Hypothalamus (tissue), 51 donors: ENCODE data around the gene TSPAN1.

Source experiments
- DNase-seq, 51 donors: peaks; one replicate each; lab custom pipeline; 2025; lab: John Stamatoyannopoulos, UW

TSPAN1 gene

DNA sequence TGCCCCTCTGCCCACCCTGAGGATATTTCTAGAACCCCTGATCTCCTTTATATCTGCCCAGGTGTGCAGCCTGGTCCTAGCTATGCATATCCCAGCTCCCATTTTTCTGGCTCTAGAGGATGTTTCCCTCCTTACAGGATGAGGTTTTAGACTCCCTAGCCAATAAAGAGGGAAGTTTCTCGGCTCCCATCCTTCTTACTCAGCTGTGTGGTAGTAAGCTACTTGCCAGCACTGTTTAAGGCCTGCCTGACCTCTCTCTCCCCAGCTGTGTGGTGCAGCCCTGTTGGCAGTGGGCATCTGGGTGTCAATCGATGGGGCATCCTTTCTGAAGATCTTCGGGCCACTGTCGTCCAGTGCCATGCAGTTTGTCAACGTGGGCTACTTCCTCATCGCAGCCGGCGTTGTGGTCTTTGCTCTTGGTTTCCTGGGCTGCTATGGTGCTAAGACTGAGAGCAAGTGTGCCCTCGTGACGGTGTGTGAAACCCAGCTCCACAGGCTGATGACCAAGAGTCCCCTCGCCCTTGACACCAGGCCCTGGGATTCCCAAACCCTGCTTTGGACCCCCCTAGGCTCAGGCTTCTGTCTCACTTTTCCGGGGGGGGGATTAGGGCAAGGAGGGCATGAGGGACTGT lies 9.2 kb downstream of the TSPAN1 start:
- DNase-seq: peak in 2 of 51 donors; percentile 3 to 11

DNA sequence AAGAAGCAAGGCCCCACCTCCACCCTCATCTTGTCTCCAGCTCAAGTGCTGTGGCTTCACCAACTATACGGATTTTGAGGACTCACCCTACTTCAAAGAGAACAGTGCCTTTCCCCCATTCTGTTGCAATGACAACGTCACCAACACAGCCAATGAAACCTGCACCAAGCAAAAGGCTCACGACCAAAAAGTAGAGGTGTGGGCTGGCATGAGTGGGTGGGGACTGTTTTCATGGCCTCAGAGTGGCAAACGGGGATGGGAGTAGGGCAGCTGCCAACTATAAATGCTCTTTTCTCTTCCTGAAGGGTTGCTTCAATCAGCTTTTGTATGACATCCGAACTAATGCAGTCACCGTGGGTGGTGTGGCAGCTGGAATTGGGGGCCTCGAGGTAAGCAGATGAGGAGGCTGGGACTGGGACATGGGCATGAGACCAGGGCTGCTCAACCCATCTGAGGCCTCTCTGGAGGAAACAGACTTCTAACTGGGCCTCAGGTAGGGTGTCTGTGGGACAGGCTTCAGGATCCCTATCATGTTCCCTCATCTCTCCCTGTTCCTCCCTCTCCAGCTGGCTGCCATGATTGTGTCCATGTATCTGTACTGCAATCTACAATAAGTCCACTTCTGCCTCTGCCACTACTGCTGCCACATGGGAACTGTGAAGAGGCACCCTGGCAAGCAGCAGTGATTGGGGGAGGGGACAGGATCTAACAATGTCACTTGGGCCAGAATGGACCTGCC lies 10.2 kb downstream of the TSPAN1 start:
- DNase-seq: no peak

DNA sequence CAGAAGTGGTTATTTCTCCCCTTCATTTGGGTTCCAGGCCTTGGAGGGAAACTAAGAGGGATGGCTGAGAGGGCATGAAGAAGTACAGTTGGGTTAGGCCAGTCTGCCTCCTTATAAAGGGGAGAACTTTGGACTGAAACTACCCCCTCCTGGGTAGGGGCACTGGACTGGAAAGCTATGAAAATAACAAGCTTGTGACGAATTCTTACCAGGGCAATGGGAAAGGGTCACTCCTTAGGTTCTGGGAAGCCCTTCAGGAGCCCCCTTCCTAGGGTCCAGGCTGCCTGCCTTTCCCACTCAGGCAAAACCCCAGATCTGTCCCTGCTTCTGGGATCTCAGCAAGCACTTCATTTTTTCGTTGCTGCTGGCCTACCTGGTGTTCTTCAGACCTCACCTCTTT lies 11.2 kb downstream of the TSPAN1 start:
- no peak for DNase-seq

DNA sequence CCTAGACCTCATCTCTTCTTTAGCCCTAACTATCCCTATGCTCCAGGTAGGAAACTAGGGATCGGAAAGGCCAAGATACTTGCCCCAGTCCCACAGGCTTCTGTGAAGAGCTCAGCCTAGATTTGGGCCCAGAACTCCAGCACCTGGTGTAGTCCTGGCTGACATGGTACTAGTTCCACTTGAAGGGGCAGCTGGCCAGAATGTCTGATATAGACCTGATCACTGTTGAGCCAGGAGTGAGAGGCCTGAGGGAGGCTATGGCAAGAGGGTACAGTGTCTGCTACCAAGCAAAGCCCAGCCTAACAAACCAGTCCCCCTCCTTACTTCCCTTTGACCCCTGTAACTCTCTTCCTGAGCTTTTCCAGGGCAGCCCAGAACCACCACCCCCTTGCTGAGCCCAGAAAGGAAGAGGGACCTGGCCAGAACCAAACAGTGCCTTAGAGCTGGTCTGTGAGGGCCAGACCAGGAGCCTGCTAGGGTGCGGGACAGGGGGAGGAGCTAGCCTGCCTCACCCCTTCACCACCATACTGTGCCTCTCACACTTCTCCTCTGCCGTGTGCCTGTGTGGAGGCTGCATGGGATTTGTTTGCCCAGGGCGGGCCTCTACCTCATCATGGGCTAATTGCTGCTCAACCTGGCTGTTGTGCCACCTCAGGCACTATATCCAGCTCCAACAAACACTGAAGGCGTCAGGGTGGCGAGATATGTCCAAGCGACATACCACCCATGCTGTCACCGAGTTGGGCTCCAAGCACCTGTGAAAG lies 12.4 kb downstream of the TSPAN1 start:
- DNase-seq: no peak

DNA sequence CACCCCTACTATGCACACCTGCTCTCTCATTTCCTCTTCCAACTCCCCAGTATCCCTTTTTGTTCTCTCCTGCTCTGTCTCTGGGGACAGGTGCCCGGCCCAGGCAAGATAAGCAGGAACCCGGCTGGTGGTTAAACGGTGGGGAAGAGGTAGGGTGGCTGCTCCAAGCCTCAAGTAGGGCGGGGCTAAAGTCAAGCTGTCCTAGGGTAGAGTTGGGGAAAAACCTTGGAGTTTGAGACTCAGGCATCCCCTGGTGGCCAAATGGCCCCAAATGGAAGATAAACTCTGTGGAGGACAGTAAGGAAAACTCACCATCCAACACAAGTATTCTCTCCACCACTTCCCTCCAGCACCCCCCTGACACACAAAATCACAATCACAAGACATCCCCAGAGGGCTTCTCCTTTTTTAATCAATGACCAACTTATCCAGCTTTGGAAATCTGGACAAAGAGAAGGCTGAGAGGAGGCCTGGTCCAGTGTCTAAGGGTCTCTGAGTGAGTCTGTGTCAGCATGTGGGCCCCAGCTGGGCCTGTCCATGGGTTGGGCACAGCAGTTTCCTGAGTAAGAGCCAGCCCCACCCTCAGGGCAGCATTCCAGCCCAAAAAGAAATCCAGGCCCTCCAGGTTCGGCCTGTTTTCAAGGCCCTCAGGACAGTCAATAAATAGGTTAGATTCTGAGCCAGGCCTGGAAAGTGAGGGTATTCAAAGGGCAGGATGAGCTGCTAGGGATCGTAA lies 13.6 kb downstream of the TSPAN1 start:
- no peak for DNase-seq

DNA sequence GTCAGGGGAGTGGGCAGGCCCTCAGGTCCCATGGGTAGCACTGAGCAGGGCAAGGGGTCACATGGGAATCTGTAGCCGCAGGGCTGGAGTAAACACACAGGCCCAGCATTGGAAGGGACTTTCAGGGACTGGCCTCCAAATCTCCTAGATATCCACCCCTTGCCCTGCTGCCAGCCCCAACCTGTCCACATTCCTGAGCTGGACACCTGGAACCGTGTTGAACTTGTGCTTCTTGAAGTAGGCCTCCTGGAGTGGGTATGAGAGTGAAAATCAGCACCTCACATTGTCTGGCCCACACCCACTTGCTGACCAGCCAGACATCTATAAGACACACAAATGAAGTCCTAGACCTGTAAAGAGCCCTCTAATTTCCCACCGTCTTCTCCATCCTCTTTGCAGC lies 15.7 kb downstream of the TSPAN1 start:
- DNase-seq: no peak

DNA sequence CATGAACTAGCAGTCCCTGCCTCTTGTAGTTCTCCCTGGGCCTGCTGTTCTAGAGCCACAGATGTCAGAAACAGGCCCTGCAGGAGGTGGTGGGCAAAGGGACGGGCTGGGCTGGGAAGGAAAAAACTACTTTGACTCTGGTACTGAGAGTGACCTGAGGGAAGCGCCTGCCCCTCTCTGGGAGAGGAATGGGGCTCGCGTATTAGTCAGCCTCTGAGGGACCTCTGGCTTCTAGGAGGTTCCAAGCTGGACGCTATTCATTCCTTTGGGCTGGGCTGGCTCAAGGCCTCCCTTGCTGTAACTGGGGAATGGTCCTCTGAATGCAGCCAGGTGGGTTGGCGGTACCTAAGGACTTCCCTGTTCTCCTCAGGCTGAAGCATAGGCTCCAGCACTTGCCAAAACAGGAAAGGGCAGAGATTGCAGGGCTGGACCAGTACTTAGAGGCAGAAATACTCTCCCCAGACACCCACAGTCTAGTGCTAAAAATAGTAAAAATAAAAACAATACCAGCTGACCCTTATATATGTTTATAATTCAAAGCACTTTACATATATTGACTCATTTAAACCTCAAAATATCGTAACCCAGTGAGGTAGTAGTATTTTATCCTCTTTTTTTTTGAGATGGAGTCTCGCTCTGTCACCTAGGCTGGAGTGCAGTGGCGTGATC lies 16.3 kb downstream of the TSPAN1 start:
- DNase-seq: no peak

DNA sequence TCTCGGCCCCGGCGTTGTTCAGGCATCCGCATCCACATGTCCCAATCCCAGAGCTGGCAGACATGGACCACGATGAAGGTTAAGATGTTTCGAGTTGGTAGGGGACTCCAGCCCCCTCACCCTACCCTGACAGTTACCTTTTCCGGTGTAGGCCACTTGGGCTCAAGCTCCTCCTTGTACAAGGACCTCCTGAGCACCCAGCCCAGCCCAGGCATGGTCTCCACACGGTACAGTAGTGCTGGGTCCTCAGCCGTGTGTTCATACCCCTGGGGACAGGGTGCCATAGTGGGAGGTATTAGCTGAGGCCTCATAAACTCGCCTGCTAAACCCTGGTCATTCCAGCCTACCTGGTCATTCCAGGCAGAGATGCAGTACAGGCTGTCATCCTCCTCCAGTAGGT lies 17.3 kb downstream of the TSPAN1 start:
- DNase-seq: no peak

DNA sequence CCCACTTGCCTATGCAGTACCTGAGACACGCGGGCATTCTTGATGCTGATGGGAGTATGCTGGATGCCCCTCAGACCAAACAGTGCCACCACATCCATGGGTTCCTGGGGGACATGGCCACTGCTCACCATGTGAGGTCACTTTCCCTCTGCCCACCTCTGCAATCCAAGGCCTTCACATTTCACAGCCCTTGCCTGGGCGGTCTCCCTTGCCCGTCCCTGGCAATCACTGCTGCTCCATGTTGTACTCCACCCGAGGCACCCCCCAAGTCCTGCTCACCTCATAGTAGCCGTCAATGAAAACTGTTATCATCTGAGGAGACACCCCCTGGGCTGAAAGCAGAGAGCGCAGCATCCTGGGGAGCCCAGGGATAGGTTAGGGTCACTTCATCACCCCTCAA lies 18.4 kb downstream of the TSPAN1 start:
- no peak for DNase-seq

DNA sequence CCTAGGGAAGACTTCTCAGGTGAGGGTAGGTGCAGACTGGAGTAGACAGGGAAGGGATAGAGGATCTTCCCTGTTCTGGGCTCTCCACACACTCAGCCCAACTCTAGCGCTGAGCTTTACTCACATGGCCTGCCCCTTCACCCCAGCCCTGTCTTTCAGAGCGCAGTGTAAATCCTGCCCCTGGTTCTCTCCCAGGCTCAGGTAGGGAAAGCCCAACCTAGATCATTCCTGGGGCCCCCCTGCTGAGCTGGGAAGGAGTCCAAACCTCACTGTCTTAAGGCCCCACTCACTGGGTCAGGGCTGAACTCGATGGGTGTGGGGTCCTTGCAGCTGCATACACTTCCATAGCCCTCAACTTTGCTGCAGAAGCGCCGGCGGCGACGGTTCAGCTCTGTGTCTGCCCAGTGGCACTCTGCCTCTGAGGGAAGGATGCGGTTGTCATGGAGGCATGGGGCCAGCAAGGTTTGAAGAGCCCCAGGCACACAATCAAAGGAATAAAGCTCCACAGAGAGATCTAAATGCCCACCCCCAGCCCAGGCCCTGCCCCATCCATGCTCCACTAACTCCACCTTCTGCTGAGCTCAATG lies 19.2 kb downstream of the TSPAN1 start:
- DNase-seq: no peak

DNA sequence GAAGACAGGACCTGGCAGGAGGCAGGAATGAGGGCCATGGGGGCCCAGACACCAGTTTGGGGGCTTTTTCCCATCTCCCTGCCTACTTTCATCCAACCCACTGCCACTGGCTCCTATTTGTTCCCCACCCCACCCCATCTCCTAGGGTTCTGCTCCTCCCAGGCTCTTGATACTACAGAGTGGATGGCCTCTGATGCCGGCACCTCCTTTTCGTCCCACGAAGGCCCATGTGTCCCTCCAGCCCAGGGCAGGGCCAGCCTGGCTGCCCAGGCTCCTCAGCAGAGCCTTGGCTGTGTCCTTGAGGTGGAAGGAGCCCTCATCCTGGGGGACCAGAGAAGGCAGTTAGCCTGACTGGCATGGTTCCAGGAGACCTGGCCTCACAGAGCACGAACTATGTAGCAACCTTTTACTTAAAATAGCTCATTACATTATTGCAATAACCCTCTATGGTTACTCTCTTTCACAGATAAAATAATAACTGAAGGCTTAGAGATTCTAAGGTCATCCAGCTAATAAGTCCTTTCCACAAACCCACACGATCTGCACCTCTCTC lies 19.8 kb downstream of the TSPAN1 start:
- no peak for DNase-seq

DNA sequence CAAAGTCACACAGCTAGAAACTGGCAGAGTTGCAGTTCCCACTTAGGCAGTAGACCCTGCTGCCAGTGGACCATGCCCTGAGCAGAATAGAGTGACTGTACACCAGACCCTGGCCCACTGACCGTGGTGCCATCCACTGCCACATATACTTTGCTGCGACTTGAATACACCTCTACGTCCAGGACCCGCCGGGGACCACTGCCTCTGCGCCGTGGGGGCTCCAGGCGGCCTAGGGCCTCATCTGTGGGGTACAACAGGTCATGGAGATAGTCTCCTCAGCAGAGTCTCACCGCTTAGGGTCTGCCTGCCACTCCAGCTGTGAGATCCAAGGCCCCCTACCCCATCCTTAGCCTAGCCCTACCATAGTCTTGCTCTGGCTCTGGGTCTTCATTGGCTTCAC lies 21.7 kb downstream of the TSPAN1 start:
- DNase-seq: no peak

DNA sequence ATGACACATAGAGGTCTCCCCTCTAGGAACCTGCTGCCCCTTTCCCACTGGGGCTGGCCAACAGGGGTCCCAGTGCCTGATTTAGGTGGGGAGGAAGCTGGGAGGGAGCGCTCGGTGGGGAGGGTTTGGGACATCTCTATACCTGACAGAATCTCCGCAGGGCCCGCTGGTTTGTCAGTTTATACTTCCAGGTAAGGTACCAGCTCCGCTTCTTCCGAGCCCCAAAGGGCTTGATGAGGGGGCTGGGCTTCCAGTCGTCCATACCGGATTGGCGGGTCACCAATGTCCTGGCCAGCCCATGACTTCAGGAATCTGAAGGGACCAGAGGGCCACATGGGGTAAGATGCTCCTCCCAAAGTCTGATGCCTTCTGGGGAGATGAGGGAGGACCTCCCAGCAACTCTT lies 22.7 kb downstream of the TSPAN1 start:
- DNase-seq: no peak

DNA sequence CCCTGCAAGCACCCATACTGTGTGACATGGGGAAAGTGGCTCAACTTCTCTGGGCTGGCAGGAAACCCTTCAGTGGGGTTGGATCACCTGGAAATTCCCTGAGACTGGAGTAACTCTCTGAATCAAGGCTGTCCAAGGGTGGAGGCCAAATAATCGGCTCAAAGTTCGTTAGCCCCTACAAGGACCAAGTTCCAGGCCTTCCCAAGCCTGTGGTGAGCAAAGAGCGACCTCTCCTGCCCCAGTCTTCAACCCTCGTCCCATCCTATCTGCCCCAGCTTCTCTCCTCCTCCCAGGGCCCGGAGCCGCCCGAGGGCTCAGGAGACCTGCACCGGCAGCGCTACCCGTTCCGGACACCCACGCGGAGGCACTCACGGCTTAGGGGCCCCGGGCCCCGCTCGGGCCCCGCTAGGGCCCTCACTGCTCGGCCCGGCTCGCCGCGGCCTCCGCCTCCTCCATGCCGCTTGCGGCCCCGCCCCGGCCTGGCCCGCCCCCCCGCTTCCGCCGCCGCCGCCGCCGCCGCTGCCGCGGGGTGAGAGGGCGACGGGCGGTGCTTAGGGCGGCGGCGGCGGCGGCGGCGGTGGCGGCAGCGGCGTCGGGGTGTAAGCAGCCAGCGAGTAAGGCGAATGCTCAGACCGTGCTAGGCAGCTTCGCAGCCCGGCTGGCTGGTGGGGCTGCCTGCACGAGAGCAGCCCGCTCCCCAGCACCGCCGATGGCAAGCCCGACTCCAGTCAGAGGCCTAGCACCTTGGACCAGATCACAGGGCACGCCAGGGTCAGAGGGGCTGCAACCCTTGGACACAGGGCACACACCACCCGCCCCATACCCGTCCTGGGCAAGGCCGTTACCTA lies 23.3 kb downstream of the TSPAN1 start, which contains the start of gene POMGNT1:
Gene POMGNT1 (minus strand): TSS at position 471 of the 848 bp plus-strand sequence. CDS start 613 bp downstream, outside the sequence.
- DNase-seq: peak in 39 of 51 donors; percentile 17 to 78 (median 57)

DNA sequence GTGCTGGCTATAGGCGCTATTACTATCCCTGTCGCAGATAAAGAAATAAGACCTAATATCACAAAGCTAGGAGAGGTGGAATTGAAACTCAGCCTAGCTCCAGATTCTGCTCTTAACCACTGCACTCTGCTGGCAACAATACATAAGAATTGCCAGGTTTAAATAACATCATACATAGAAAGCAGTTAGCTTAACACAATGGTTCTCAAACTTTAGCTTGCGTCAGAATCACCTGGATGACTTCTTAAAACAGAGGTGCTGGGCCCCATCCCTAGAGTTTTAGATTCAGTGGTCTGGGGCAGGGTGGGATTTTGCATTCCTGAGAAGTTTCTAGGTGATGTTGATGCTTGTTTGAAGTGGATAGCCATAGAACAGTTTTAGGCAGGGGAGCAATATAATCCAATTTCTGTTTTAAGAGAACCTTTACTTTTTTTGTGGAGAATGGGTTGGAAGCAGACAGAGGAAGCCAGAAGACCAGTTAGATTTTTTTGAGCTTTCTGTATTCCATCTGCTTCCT lies 24.4 kb downstream of the TSPAN1 start:
- no peak for DNase-seq

DNA sequence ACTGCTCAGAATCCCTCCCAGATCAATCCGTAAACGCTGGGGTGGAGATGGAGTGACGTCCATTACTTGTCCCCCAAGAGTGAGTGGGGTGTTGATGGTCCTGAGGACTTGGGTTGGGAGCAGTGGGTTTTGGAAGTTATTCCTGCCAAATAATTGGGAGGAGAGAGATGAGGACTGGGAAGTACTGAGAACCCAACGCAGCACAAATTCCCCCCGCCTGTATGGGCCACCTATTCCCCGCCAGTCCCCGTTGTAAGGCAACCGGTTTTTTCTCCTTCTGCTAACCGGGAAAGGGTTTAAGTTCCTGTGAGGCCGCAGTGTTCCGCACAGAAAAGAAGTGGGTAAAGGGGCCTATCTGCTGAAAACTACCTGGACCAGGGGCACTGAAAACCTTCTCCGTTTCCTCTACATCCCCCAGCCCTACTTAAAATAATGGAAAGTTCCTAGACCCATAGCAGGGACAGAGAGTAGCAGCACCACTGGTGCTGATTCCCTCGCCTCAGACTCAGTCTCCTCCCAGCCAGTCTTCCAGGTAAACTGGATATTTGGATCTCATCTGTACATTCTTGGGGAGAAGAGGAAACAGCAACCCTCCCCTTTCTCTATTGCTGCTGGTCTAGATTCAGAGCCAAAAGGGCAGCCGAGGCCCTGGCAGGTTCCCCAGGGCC lies 29.0 kb downstream of the TSPAN1 start:
- peak in 11 of 51 donors; percentile 27 to 74 (median 48) for DNase-seq

DNA sequence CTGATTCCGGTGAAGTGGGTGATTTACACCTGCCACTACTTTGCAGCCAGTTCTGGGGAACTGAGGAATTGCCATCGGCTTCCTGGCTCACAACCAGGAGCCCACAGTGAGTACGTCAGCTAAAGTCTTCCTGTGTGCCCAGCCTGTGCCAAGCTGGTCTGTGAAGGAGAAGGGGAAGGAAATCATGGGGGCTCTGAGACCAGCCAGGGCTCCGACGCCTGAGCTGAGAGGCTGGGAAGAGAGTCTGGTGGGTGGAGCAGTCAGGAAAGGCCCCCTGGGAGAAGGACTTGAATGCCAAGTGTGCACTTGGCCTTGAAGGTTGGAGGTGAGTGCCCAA lies 29.5 kb downstream of the TSPAN1 start:
- DNase-seq: peak in 21 of 51 donors; percentile 10 to 74 (median 28)

DNA sequence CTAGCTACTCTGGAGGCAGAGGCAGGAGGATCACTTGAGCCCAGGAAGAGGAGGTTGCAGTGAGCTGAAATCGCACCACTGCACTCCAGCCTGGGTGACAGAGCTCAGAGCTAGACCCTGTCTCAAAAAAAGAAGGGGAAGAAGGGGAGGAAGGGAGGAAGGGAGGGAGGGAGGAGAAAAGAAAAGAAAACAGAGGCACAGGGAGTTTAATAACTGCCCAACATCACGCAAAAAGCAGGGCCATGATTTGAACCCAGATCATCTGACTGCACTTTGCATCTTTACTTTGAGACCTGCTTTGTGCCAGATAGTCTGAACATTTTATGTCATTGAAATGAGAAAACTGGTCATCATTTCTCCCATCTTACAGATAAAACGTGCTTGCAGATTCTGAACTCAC lies 30.3 kb downstream of the TSPAN1 start:
- no peak for DNase-seq
